A673 (cell line): Measurements from ENCODE around the gene PPP2R1A.

Experiments
- EZH2 ChIP-seq: fragments of 200-600 bp; sonication (generic); IDR thresholded peaks from 2 replicates; pipeline ENCODE4 v1.6.1; 2017; ENCODE audit warnings: borderline replicate concordance, low read depth, mild to moderate bottlenecking, mixed read lengths, antibody characterized with exemption, low read length; ENCODE audit not compliant: poor library complexity, severe bottlenecking
- TF ChIP-seq, protein P1 (sequence below): fragments of 300-800, 200-600 bp; sonication (generic); conservative IDR thresholded peaks from 2 replicates; pipeline ENCODE4 v1.5.1; 2017; ENCODE audit warnings: low read depth, mild to moderate bottlenecking, antibody characterized with exemption, low read length, moderate library complexity, mixed read lengths

DNA sequence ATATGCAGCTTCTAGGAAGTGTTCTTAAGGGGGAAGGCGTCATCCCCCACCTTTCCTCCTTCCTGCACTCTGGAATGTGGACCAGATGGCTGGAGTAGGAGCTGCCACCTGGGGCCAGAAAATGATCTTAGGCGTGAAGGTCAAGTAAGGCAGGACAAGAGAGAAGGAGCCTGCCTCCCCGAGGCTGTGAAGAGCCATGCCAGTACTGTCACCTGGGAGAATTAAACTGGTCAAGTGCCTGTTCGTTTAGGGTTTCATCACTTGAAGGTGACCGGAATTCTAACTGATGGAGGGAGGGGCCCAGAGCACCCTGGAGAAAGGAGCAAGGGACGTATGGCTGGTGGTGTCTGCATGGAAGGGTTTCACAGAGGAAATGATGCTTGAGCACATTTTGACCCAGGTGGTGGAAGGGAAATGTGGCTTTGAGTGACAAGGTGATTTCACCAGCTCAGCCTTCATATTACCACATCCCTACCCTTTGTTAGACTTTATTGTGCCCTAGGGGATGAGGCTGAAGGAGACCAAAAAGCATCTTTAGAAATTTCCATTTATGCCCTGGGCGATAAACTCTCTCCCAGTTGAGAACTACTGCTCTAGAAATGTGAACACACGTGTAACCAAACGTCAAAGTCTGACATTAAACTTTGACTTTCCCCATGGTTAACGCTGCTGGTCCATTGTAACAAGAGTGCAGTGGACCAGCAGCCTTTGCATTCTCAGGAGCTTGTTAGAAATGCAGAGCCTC, 37.5 kb downstream of the PPP2R1A start:
- no peak for TF ChIP-seq EZH2
- TF ChIP-seq, protein P1, sequence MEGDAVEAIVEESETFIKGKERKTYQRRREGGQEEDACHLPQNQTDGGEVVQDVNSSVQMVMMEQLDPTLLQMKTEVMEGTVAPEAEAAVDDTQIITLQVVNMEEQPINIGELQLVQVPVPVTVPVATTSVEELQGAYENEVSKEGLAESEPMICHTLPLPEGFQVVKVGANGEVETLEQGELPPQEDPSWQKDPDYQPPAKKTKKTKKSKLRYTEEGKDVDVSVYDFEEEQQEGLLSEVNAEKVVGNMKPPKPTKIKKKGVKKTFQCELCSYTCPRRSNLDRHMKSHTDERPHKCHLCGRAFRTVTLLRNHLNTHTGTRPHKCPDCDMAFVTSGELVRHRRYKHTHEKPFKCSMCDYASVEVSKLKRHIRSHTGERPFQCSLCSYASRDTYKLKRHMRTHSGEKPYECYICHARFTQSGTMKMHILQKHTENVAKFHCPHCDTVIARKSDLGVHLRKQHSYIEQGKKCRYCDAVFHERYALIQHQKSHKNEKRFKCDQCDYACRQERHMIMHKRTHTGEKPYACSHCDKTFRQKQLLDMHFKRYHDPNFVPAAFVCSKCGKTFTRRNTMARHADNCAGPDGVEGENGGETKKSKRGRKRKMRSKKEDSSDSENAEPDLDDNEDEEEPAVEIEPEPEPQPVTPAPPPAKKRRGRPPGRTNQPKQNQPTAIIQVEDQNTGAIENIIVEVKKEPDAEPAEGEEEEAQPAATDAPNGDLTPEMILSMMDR, result no peak
